A673 (cell line): ENCODE data around the gene GET4.

Source experiments
- CTCF ChIP-seq: fragments of 300-800, 200-600 bp; sonication (generic); conservative IDR thresholded peaks from 2 replicates; pipeline ENCODE4 v1.5.1; 2017; ENCODE audit warnings: low read depth, mild to moderate bottlenecking, antibody characterized with exemption, low read length, moderate library complexity, mixed read lengths
- EZH2 ChIP-seq: fragments of 200-600 bp; sonication (generic); IDR thresholded peaks from 2 replicates; pipeline ENCODE4 v1.6.1; 2017; ENCODE audit warnings: borderline replicate concordance, low read depth, mild to moderate bottlenecking, mixed read lengths, antibody characterized with exemption, low read length; ENCODE audit not compliant: poor library complexity, severe bottlenecking

- TF ChIP-seq CTCF = no peak
- no peak for TF ChIP-seq EZH2
These were observed 40.6 kb upstream of the GET4 start for GRCh38 chr7:835485-836401.
